ENCODE results near the gene KHNYN.

DNA sequence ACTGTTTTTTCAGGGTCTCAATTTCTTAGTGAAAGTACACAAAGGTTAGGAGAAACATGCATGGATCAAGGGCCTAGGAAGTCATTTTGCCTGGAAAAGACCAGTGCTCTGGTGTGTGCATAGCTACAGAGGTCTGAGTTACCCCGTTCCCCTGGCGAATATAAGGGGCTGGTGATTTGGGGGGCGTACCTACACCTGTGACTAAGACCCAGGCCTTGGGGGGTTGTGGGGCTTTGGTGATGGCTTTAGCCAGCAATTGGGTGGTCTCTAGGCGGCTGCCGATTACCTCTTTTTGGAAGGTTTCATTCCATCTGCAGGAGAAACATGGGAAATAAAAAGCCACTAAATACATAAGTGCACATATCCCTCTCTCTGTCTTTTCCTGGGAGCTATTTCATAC lies 11.7 kb downstream of the KHNYN start:
- TF ChIP-seq CTCF (IDR thresholded peaks at IDR 0.05) (no peak), POLR2A (IDR thresholded peaks at IDR 0.05) (no peak)
